Measurements from ENCODE around the gene BMP7.
"Not testable (repeated sequence)": the region's sequence is repeated elsewhere in the genome, so short reads cannot be mapped to it uniquely, and the experiment has no call there.

The BMP7 gene

GRCh38 chr20:57161478-57162361 is 104.7 kb downstream of the BMP7 start:
- H3K4me3 ChIP-seq (ENCODE audit: low read depth, low read length) = no peak overlapping the region
- DNase-seq (ENCODE audit: low read depth) = no peak
- TF ChIP-seq, protein P1, sequence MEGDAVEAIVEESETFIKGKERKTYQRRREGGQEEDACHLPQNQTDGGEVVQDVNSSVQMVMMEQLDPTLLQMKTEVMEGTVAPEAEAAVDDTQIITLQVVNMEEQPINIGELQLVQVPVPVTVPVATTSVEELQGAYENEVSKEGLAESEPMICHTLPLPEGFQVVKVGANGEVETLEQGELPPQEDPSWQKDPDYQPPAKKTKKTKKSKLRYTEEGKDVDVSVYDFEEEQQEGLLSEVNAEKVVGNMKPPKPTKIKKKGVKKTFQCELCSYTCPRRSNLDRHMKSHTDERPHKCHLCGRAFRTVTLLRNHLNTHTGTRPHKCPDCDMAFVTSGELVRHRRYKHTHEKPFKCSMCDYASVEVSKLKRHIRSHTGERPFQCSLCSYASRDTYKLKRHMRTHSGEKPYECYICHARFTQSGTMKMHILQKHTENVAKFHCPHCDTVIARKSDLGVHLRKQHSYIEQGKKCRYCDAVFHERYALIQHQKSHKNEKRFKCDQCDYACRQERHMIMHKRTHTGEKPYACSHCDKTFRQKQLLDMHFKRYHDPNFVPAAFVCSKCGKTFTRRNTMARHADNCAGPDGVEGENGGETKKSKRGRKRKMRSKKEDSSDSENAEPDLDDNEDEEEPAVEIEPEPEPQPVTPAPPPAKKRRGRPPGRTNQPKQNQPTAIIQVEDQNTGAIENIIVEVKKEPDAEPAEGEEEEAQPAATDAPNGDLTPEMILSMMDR (IDR thresholded peaks at IDR 0.05; ENCODE audit: low read depth, low read length, missing control alignments) = no peak

GRCh38 chr20:57160985-57161384 is 105.5 kb downstream of the BMP7 start:
- no peak for DNase-seq (ENCODE audit: low read depth)
- TF ChIP-seq, protein P1 (IDR thresholded peaks at IDR 0.05; ENCODE audit: low read depth, low read length, missing control alignments) = no peak
- H3K4me3 ChIP-seq (ENCODE audit: low read depth, low read length) = no peak overlapping the region

DNA sequence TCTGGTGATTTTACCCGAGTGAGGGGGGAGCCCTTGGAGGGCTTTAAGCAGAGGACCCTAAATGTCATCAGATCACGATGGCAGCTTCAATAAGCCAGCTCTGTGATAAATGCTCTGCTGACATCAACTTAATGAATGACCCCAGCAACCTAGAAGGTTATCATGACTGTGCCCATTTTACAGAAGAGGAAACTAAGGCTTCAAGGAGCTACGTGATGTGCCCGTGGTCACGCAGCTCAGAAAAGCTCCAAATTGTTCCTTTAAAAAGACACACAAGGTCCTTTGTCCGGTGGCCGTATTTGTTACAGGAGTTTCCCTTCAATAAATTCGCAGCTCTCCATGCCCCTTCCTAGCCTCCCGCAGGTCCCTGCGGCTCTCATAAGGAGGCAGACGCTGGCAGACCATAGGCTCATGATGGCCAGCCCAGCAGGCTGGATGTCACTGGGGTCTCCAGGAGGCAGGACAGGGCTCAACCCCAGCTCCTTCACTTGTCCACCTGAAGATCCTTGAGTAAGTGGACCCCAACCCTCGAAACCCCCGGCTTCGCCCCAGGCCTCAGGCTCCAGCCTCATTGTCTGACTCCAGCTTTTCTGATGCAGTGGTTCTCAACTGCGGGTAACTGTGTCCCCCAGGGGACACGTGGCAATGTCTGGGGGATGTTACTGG is 106.4 kb downstream of the BMP7 start:
- TF ChIP-seq, protein P1 (IDR thresholded peaks at IDR 0.05; ENCODE audit: low read depth, low read length, missing control alignments) = no peak
- no peak overlapping the region for H3K4me3 ChIP-seq (ENCODE audit: low read depth, low read length)

GRCh38 chr20:57159193-57159851 is 107.1 kb downstream of the BMP7 start:
- TF ChIP-seq, protein P1 (IDR thresholded peaks at IDR 0.05; ENCODE audit: low read depth, low read length, missing control alignments) = no peak
- no peak for DNase-seq (ENCODE audit: low read depth)
- H3K4me3 ChIP-seq (ENCODE audit: low read depth, low read length) = no peak overlapping the region

More for the DNA sequence above, 106.4 kb downstream of the BMP7 start:
- DNase-seq (ENCODE audit: low read depth) = no peak

- DNase-seq (ENCODE audit: low read depth) = no peak
- TF ChIP-seq, protein P1 (IDR thresholded peaks at IDR 0.05; ENCODE audit: low read depth, low read length, missing control alignments) = no peak
- H3K4me3 ChIP-seq (ENCODE audit: low read depth, low read length) = no peak overlapping the region
Measured at GRCh38 chr20:57158474-57158873, 108.0 kb downstream of the BMP7 start.

- not testable (repeated sequence) for H3K4me3 ChIP-seq (ENCODE audit: low read depth, low read length); DNase-seq (ENCODE audit: low read depth)
Measured at GRCh38 chr20:57157787-57158186, 108.7 kb downstream of the BMP7 start.

DNA sequence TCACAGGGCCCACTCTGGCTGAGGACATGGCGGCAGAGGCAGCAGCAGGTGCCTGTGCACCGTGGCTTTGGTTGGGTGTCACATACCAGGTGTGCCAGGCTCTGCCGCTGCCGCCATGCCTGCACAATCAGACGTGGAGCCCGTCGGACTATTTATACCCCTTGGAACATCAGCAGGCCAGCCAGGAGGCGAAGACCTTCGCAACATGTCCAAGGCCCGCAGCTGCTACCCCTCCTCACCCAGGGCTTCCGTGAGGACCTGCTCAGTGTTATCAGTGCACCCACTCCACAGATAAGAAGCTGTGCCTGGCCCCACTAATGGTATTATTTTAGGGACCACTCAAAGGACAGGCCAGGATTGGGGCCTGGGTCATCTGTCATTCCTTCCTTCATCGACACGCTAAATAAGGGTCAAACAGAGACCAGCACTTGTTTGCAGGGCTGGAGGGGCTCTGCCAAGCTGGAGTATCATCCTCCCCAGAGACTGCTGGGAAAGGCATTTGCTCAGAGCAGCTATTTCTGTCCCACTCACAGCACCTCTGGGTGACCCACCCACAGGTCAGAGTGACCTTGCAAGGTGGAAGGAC is 109.2 kb downstream of the BMP7 start:
- H3K4me3 ChIP-seq (ENCODE audit: low read depth, low read length) = no peak overlapping the region
- TF ChIP-seq, protein P1 (IDR thresholded peaks at IDR 0.05; ENCODE audit: low read depth, low read length, missing control alignments) = no peak
- DNase-seq (ENCODE audit: low read depth) = no peak
